CD4-positive, alpha-beta T cell (primary cell): ENCODE measurements around the gene DAPK1. TPM values are rescaled to one million over a fixed set of nuclear protein-coding genes. Genes with fewer than 3 reads are reported as not detected.

Source experiments
- ATAC-seq: fragments of 200-7000 bp; cut with Tn5 transposase; one replicate; pipeline ENCODE4 v1.10.0; 2022; ENCODE audit warnings: mild to moderate bottlenecking; ENCODE audit not compliant: poor library complexity
- CTCF ChIA-PET: fragments of 350-600 bp; sonication (Branson Sonifier 250); formaldehyde crosslinking; loops from one replicate; lab custom pipeline; 2021; ENCODE audit warnings: antibody characterized with exemption, inconsistent platforms; lab: Charles Lee
- POLR2A ChIA-PET: fragments of 350-600 bp; sonication (Branson Sonifier 250); formaldehyde crosslinking; loops from one replicate; lab custom pipeline; 2021; ENCODE audit warnings: antibody characterized with exemption, inconsistent platforms; lab: Charles Lee
- DNase-seq, 14 experiments: peaks; one replicate each; pipeline ENCODE4 v3.0.0-alpha.2; 2013 to 2020; ENCODE audit warnings: mixed read lengths in 2 of 14
- H3K27ac ChIP-seq, 2 donors: one replicate each; pipeline versions ENCODE4 v1.5.1 to v1.7.0; 2013; ENCODE audit warnings: low read length in 2 of 2, low read depth in 1 of 2, mild to moderate bottlenecking in 1 of 2
- H3K27me3 ChIP-seq, 2 experiments: 1 replicate in 1 of 2; 2 replicates in 1 of 2; pipeline versions ENCODE4 v1.6.1 to v1.7.0; 2013; ENCODE audit warnings: low read length in 2 of 2, control low read depth in 1 of 2, mild to moderate bottlenecking in 1 of 2, moderate library complexity in 1 of 2; ENCODE audit not compliant: insufficient read depth in 2 of 2, control insufficient read depth in 1 of 2
- H3K36me3 ChIP-seq: one replicate; pipeline ENCODE4 v1.6.1; 2013; ENCODE audit warnings: low read length, control low read depth; ENCODE audit not compliant: insufficient read depth
- H3K4me1 ChIP-seq: one replicate; pipeline ENCODE4 v1.6.1; 2013; ENCODE audit warnings: low read length, control low read depth; ENCODE audit not compliant: insufficient read depth
- H3K4me3 ChIP-seq: one replicate; pipeline ENCODE4 v1.5.1; 2013; ENCODE audit warnings: mild to moderate bottlenecking, low read length, moderate library complexity
- H3K9me3 ChIP-seq, 2 experiments: 1 replicate in 1 of 2; 2 replicates in 1 of 2; pipeline versions ENCODE4 v1.6.1 to v1.7.0; 2013; ENCODE audit warnings: low read length in 2 of 2, mild to moderate bottlenecking in 2 of 2, control low read depth in 1 of 2, moderate library complexity in 1 of 2; ENCODE audit not compliant: control insufficient read depth in 1 of 2, insufficient read depth in 1 of 2
- H3K27ac Mint-ChIP-seq: one replicate; pipeline ENCODE4 v1.8.0; 2020; ENCODE audit warnings: mixed read lengths
- H3K27me3 Mint-ChIP-seq: one replicate; pipeline ENCODE4 v1.8.0; 2021; ENCODE audit warnings: mixed read lengths
- H3K36me3 Mint-ChIP-seq: one replicate; pipeline ENCODE4 v1.8.0; 2021; ENCODE audit warnings: low read depth, mixed read lengths
- H3K4me1 Mint-ChIP-seq: one replicate; pipeline ENCODE4 v1.8.0; 2021; ENCODE audit warnings: low read depth, mixed read lengths
- H3K4me3 Mint-ChIP-seq: one replicate; pipeline ENCODE4 v1.8.0; 2020; ENCODE audit warnings: mild to moderate bottlenecking, mixed read lengths
- H3K9me3 Mint-ChIP-seq: one replicate; pipeline ENCODE4 v1.8.0; 2020; ENCODE audit warnings: mixed read lengths
- intact Hi-C, 2 experiments: fragments of 100-400 bp; cut with DNase I in 1 of 2; cut with micrococcal nuclease in 1 of 2; formaldehyde crosslinking; loops; one replicate each; pipeline versions ENCODE4 v1.15.1 to v1.9.0; 2023 to 2025; cut with DNase I, micrococcal nuclease
- total RNA-seq, 174 experiments: library from RNA in 2 of 174; stranded (reverse) in 2 of 174; gene quantifications; one replicate each; pipeline ENCODE4 v1.2.3 and lab custom pipeline; 2021 to 2026
- TF ChIP-seq, protein P1 (sequence below): fragments of 200-600 bp; IDR thresholded peaks from one replicate; pipeline ENCODE4 v1.8.0; 2022; ENCODE audit warnings: antibody characterized with exemption, mild to moderate bottlenecking

DAPK1 gene
- total RNA-seq, 2 experiments from 2014 or later: 2.7 TPM

DNA sequence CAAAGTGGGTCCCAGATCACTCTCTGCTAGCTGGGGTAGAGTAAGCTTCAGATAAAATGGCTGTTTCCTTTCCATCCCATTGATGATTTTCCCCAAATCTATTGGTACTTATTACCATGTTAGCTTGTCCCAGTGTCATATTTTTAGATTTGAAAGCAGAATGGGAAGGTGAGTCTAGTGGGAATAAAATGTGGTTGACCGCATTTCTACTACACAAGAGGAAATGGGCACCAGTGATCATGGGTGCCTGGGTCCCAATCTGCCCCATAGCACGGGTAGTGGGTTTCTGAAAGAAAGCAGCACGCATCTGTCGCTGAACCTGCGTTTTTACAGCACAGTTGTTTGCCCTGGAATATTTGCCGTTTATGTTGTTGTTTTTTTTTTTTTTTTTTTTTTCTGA, 20.1 kb downstream of the DAPK1 start:
- H3K36me3 ChIP-seq: no peaks in the 10 kb centered on the region
- TF ChIP-seq, protein P1, sequence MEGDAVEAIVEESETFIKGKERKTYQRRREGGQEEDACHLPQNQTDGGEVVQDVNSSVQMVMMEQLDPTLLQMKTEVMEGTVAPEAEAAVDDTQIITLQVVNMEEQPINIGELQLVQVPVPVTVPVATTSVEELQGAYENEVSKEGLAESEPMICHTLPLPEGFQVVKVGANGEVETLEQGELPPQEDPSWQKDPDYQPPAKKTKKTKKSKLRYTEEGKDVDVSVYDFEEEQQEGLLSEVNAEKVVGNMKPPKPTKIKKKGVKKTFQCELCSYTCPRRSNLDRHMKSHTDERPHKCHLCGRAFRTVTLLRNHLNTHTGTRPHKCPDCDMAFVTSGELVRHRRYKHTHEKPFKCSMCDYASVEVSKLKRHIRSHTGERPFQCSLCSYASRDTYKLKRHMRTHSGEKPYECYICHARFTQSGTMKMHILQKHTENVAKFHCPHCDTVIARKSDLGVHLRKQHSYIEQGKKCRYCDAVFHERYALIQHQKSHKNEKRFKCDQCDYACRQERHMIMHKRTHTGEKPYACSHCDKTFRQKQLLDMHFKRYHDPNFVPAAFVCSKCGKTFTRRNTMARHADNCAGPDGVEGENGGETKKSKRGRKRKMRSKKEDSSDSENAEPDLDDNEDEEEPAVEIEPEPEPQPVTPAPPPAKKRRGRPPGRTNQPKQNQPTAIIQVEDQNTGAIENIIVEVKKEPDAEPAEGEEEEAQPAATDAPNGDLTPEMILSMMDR: no peak
- Mint-ChIP-seq H3K4me1 (peaks cover 8% of the 10 kb centered on the region), H3K27ac (no peak overlapping the region), H3K9me3 (no peaks in the 10 kb centered on the region), H3K27me3 (peaks cover 3% of the 10 kb centered on the region), H3K36me3 (no peaks in the 10 kb centered on the region), H3K4me3 (no peak overlapping the region)
- H3K27me3 ChIP-seq: no peaks in the 10 kb centered on the region
- CTCF ChIA-PET: no interaction called here
- intact Hi-C loops: no loop called here
- ATAC-seq (no peak), DNase-seq (no peak)
- H3K4me3 ChIP-seq: no peak overlapping the region
- POLR2A ChIA-PET: no interaction called here
- H3K9me3 ChIP-seq: peaks cover 0 to 6% of the 10 kb centered on the region in 2 experiments
- H3K4me1 ChIP-seq: peaks cover 5% of the 10 kb centered on the region
- H3K27ac ChIP-seq: no peak overlapping the region

DNA sequence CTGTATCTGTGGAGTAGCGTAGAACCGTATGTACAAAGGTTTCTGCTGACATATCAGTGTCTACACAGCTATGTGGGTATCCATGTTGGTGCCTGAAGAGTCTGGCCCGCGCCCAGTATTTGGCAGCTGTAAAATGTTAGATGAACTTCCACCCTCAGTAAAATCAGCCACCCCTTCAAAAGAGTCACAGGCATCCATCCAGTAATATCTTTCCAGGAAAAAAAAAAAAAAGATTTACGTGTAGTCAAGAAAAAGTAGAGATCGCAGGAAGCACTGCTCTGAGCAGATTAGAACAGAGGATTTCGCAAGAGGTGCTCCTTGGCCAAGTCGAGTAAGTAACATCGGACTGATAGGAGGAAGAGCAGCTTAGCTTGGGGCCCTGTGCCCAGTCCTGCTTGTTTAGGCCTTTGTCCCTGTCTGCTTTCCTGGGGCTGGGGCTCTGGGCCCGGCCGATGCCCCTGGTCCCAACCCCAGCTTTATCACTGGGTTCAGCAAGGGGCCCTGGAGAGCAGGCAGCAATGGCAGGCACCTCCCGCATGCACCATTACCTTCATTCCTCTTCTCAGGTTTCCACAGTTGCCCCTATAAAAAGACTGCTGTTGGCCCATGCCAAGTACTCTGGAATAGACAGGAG, 21.2 kb downstream of the DAPK1 start:
- no peak overlapping the region for H3K27ac Mint-ChIP-seq
- no peak overlapping the region for H3K4me3 Mint-ChIP-seq
- Histone ChIP-seq H3K9me3 (peaks cover 0 to 6% of the 10 kb centered on the region in 2 experiments), H3K36me3 (no peaks in the 10 kb centered on the region), H3K27me3 (no peaks in the 10 kb centered on the region), H3K4me1 (peaks cover 5% of the 10 kb centered on the region), H3K4me3 (no peak overlapping the region), H3K27ac (no peak overlapping the region)
- no peaks in the 10 kb centered on the region for H3K36me3 Mint-ChIP-seq
- peaks cover 8% of the 10 kb centered on the region for H3K4me1 Mint-ChIP-seq
- ChIA-PET POLR2A (no interaction called here), CTCF (no interaction called here)
- intact Hi-C loops: no loop called here
- H3K27me3 Mint-ChIP-seq: peaks cover 3% of the 10 kb centered on the region
- TF ChIP-seq, protein P1: no peak
- no peaks in the 10 kb centered on the region for H3K9me3 Mint-ChIP-seq
- DNase-seq (peak in 1 of 14 experiments; percentile 27), ATAC-seq (no peak)

- H3K9me3 ChIP-seq: peaks cover 0 to 10% of the 10 kb centered on the region in 2 experiments
- peaks cover 8% of the 10 kb centered on the region for H3K4me1 Mint-ChIP-seq
- TF ChIP-seq, protein P1: no peak
- H3K27ac ChIP-seq: no peak overlapping the region
- intact Hi-C loops: no loop called here
- ATAC-seq (no peak), DNase-seq (no peak)
- H3K36me3 ChIP-seq: no peaks in the 10 kb centered on the region
- H3K27me3 Mint-ChIP-seq: peaks cover 3% of the 10 kb centered on the region
- peaks cover 5% of the 10 kb centered on the region for H3K4me1 ChIP-seq
- no peak overlapping the region for H3K27ac Mint-ChIP-seq
- ChIA-PET POLR2A (no interaction called here), CTCF (no interaction called here)
- H3K4me3 ChIP-seq: no peak overlapping the region
- H3K36me3 Mint-ChIP-seq: no peaks in the 10 kb centered on the region
- no peaks in the 10 kb centered on the region for H3K9me3 Mint-ChIP-seq
- no peaks in the 10 kb centered on the region for H3K27me3 ChIP-seq
- H3K4me3 Mint-ChIP-seq: no peak overlapping the region
These were observed 21.8 kb downstream of the DAPK1 start for GRCh38 chr9:87519461-87519860.
